OCI-LY1 (cell line): ENCODE measurements around the gene DCUN1D1.

Experiments used
- H2AFZ ChIP-seq: fragments of 200-600 bp; sonication (generic), shearing (Covaris generic); 2 replicates; pipeline ENCODE4 v1.6.0; 2014; ENCODE audit warnings: antibody characterized with exemption, mild to moderate bottlenecking, low read length
- H3F3A ChIP-seq: fragments of 200-600 bp; sonication (generic), shearing (Covaris generic); 2 replicates; pipeline ENCODE4 v1.6.0; 2014; ENCODE audit warnings: mild to moderate bottlenecking, antibody characterized with exemption, low read length, moderate library complexity; ENCODE audit not compliant: insufficient read depth
- H3K27ac ChIP-seq: fragments of 200-600 bp; sonication (generic); 2 replicates; pipeline ENCODE4 v1.5.1; 2014; ENCODE audit warnings: low read length, mixed run types, mild to moderate bottlenecking, low read depth; ENCODE audit not compliant: poor library complexity, severe bottlenecking
- H3K27me3 ChIP-seq: fragments of 200-600 bp; sonication (generic); 2 replicates; pipeline ENCODE4 v1.6.0; 2014; ENCODE audit warnings: antibody characterized with exemption, mild to moderate bottlenecking, low read length, moderate library complexity; ENCODE audit not compliant: insufficient read depth
- H3K36me3 ChIP-seq: fragments of 200-600 bp; sonication (generic); 2 replicates; pipeline ENCODE4 v1.6.1; 2014; ENCODE audit warnings: mild to moderate bottlenecking, antibody characterized with exemption, low read length, moderate library complexity, mixed read lengths; ENCODE audit not compliant: insufficient read depth
- H3K4me1 ChIP-seq: fragments of 200-600 bp; sonication (generic); 2 replicates; pipeline ENCODE4 v1.5.1; 2014; ENCODE audit warnings: mild to moderate bottlenecking, low read length, moderate library complexity; ENCODE audit not compliant: insufficient read depth, severe bottlenecking
- H3K4me2 ChIP-seq: fragments of 200-600 bp; sonication (generic), shearing (Covaris generic); 2 replicates; pipeline ENCODE4 v1.6.1; 2014; ENCODE audit warnings: low read length
- H3K4me3 ChIP-seq: fragments of 200-600 bp; sonication (generic); 2 replicates; pipeline ENCODE4 v1.5.1; 2014; ENCODE audit warnings: low read length, low read depth, mild to moderate bottlenecking, mixed read lengths; ENCODE audit not compliant: poor library complexity, severe bottlenecking
- H3K79me2 ChIP-seq: fragments of 200-600 bp; shearing (Covaris generic); 2 replicates; pipeline ENCODE4 v1.6.1; 2016; ENCODE audit warnings: mixed run types, low read length, mixed read lengths; ENCODE audit not compliant: insufficient read depth
- H3K9ac ChIP-seq: fragments of 200-600 bp; sonication (generic), shearing (Covaris generic); 2 replicates; pipeline ENCODE4 v1.6.1; 2014; ENCODE audit warnings: mild to moderate bottlenecking, low read length, mixed read lengths
- H3K9me2 ChIP-seq: fragments of 200-600 bp; sonication (generic), shearing (Covaris generic); 2 replicates; pipeline ENCODE4 v1.6.1; 2014; ENCODE audit warnings: low read depth, mild to moderate bottlenecking, low read length, mixed read lengths
- H3K9me3 ChIP-seq: fragments of 200-600 bp; shearing (Covaris generic); 2 replicates; pipeline ENCODE4 v1.6.1; 2014; ENCODE audit warnings: low read length, mixed read lengths
- H4K20me1 ChIP-seq: fragments of 200-600 bp; sonication (generic), shearing (Covaris generic); 2 replicates; pipeline ENCODE4 v1.6.0; 2016; ENCODE audit warnings: mild to moderate bottlenecking, low read length; ENCODE audit not compliant: insufficient read depth
- EZH2 ChIP-seq: fragments of 200-600 bp; sonication (generic), shearing (Covaris generic); IDR thresholded peaks from 2 replicates; pipeline ENCODE4 v1.8.0; 2017; ENCODE audit warnings: borderline replicate concordance, mixed run types, mild to moderate bottlenecking, antibody characterized with exemption, low read length, moderate library complexity, mixed read lengths
- TF ChIP-seq, protein P1 (sequence below): fragments of 200-600 bp; sonication (generic), shearing (Covaris generic); IDR thresholded peaks from 2 replicates; pipeline ENCODE4 v1.5.1; 2017; ENCODE audit warnings: mild to moderate bottlenecking, antibody characterized with exemption, low read length, moderate library complexity, mixed read lengths

The DCUN1D1 gene

GRCh38 chr3:182969277-182969676, 11.1 kb downstream of the DCUN1D1 start:
- Histone ChIP-seq H3K79me2 (peaks cover 93% of the 10 kb centered on the region), H2AFZ (no peak overlapping the region), H3K4me2 (no peak overlapping the region), H3K27ac (peak overlapping the region; percentile 12), H3F3A (no peaks in the 10 kb centered on the region), H3K27me3 (no peaks in the 10 kb centered on the region), H3K36me3 (0 out of 2 replicates have a peak, but pooled peaks cover 4% of the 10 kb centered on the region), H4K20me1 (no peaks in the 10 kb centered on the region), H3K4me3 (no peak overlapping the region), H3K9me3 (no peaks in the 10 kb centered on the region), H3K9me2 (no peaks in the 10 kb centered on the region), H3K4me1 (peaks cover 63% of the 10 kb centered on the region), H3K9ac (no peak overlapping the region)
- TF ChIP-seq EZH2: no peak
- TF ChIP-seq, protein P1, sequence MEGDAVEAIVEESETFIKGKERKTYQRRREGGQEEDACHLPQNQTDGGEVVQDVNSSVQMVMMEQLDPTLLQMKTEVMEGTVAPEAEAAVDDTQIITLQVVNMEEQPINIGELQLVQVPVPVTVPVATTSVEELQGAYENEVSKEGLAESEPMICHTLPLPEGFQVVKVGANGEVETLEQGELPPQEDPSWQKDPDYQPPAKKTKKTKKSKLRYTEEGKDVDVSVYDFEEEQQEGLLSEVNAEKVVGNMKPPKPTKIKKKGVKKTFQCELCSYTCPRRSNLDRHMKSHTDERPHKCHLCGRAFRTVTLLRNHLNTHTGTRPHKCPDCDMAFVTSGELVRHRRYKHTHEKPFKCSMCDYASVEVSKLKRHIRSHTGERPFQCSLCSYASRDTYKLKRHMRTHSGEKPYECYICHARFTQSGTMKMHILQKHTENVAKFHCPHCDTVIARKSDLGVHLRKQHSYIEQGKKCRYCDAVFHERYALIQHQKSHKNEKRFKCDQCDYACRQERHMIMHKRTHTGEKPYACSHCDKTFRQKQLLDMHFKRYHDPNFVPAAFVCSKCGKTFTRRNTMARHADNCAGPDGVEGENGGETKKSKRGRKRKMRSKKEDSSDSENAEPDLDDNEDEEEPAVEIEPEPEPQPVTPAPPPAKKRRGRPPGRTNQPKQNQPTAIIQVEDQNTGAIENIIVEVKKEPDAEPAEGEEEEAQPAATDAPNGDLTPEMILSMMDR: no peak

GRCh38 chr3:182967218-182968204, 12.8 kb downstream of the DCUN1D1 start:
- H3K9me3 ChIP-seq: no peaks in the 10 kb centered on the region
- H3K27me3 ChIP-seq: no peaks in the 10 kb centered on the region
- peak overlapping the region; percentile 72 for H3K27ac ChIP-seq
- H4K20me1 ChIP-seq: no peaks in the 10 kb centered on the region
- H3K4me2 ChIP-seq: peak overlapping the region; percentile 33
- TF ChIP-seq EZH2: no peak
- TF ChIP-seq, protein P1: no peak
- no peak overlapping the region for H2AFZ ChIP-seq
- H3F3A ChIP-seq: no peaks in the 10 kb centered on the region
- H3K9me2 ChIP-seq: no peaks in the 10 kb centered on the region
- peaks cover 21% of the 10 kb centered on the region; the same call in 1 of the 2 replicates for H3K36me3 ChIP-seq
- no peak overlapping the region for H3K4me3 ChIP-seq
- H3K4me1 ChIP-seq: peaks cover 59% of the 10 kb centered on the region
- H3K79me2 ChIP-seq: peaks cover 83% of the 10 kb centered on the region
- no peak overlapping the region; the same call in 1 of the 2 replicates for H3K9ac ChIP-seq

DNA sequence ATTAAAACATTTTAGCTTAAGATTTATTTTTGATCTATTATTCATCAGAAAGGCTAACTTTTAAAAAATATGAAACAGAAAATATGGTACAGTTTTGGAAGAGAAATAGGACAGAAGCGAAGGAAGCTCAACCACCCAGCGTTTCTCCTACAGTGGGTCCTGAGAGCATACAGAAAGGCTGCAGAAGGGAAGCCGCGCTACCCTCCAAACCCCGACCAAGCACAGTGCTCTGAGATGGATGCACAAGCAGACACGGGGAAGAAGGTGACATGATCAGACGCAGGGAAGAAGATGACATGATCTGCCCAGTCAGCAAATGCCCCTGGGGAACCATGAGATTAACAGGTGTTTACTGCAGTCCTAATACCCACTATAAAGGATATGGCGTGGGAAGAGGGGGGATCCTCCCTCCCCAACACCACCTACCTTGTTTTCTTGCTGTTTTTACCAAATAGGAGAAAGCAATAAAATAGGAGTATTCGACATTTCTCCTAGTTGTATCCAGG, 14.4 kb downstream of the DCUN1D1 start:
- H3F3A ChIP-seq: no peaks in the 10 kb centered on the region
- no peaks in the 10 kb centered on the region for H4K20me1 ChIP-seq
- H3K4me2 ChIP-seq: no peak overlapping the region
- H3K27ac ChIP-seq: peak overlapping the region; percentile 8
- TF ChIP-seq, protein P1: no peak
- no peak for TF ChIP-seq EZH2
- H3K9me2 ChIP-seq: no peaks in the 10 kb centered on the region
- H3K4me3 ChIP-seq: no peak overlapping the region
- no peaks in the 10 kb centered on the region for H3K9me3 ChIP-seq
- H3K27me3 ChIP-seq: no peaks in the 10 kb centered on the region
- H3K79me2 ChIP-seq: peaks cover 67% of the 10 kb centered on the region
- no peak overlapping the region for H2AFZ ChIP-seq
- peaks cover 37% of the 10 kb centered on the region; the same call in 1 of the 2 replicates for H3K36me3 ChIP-seq
- no peak overlapping the region for H3K9ac ChIP-seq
- H3K4me1 ChIP-seq: peaks cover 43% of the 10 kb centered on the region
